HG02763 (cell line): ENCODE measurements around the gene ELAVL4.

Experiments
- ATAC-seq: cut with Tn5 transposase; IDR thresholded peaks from one replicate; pipeline ENCODE4 v1.9.1; 2021; ENCODE audit warnings: mild to moderate bottlenecking, moderate library complexity; ENCODE audit not compliant: unreplicated experiment

Gene ELAVL4

DNA sequence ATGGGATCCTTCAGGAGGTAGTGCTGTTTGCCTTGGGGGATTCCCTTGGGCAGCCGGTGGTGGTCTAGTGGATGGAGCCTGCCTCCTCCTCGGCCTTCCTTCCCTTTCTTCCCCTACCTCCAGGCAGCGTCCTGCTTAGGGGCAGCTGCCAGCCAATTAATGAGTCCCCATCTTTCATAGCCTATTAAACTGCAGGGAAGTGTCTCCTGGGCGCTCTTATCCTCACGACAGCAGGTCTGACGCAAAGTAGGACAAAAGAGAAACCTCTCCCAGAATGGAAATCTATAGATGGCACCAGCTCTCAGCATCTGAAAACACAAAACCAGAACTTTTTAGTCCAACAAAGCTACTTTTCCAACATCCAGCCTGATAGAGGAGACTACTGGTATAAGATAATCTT is 69.3 kb downstream of the ELAVL4 start:
- ATAC-seq = no peak

DNA sequence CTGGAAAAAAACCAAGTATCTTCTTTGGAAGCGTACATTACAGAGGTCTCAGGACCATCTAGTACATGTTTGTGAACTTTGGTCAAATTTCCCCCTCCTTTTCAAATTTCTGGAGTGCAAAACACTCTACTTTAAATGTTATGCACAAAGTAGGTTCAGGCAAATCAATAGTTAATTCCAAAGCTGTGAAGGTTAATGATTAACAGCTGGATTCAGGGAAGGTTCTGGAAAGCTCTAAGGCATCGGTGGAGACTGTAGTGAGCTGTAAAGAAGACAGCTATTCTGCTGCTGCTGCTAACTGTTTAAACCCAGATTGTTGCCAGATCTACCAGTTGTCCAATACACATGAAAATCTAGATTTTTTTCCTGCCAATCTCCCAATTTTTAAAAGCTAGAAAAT is 70.9 kb downstream of the ELAVL4 start:
- ATAC-seq = no peak

GRCh38 chr1:50180367-50180766 is 71.6 kb downstream of the ELAVL4 start:
- no peak for ATAC-seq

DNA sequence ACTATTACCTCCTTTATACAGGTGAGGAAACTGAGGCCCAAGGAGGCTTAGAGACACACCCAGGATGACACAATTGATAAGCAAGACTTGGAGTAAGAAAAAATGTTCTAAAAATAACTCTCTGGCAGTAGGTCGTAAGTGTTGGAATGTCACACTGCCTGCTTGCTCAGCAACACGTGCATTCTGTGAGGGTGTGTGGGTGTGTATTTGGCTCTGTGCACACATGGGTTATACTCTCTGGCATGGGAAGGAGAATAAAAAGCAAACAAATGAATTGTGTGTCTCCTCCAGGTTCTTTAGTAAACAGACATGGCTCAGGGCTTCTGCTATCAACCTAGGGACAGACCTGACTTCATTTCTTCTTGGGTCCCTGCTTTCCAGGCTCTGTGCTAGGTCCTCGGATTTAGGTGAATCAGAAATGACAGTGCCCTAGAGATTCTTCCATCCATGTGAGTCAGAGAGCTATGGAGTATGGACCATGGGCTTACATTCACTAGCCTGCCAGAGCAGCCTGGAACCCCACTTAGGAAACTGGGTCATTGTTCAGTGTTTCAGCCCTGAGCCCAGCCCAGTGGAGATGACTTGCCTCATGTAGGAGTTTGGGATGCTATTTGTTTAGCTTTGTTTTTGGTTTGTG is 72.4 kb downstream of the ELAVL4 start:
- no peak for ATAC-seq

DNA sequence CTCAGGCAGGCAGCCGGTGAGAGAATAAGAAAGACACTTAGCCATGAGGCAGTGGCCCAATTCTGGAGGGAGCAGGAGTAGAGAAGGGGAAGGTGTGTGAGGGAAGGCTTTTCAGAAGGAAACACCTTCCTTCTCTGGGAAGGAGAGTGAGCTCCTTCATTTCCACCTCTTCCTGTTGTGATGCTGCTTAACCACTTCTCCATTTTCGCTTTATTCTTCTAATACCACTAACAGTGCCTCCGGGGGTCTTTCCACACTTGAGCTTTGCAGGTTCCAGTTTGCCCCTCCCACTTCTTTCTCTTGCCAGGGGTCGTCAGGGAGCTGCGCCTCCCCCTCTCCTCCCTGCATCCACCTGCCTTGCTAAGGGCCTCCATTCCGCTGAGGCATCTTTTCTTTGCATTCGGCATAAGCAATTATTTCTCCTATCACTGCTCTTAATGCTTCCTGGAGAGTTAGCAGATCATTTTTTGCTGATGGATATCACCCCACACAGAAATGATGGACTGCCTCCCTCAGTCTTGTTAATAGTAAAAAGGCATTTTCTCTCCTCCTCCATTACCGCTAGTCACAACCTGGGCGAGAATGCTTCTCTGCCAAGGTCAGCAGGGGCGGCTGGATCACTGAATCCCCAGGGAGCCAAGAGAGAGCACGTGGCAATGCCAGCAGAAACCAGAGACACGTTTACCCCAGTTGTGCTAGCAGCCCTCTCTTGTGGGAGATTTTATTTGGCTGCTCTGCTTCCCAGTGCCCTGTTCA is 74.8 kb downstream of the ELAVL4 start:
- no peak for ATAC-seq

DNA sequence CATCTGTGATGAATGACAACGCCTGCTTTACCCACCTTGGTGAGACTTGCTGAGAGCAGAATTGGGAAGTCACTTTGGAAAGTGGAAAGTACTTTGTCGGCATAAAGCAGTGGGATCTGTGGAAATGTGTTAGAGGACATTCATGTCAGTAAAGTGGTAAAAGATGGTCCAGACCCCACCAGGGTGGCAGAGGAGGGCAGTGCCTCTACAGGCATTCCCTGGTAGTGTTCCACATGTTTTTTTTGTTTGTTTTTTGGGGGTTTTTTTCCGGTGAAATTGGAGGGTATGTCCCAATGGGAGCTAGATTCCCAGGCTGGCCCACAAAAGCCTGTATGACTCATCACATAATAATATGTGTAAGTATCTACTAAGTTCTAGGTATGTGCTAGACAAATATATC is 80.6 kb downstream of the ELAVL4 start:
- ATAC-seq = no peak

- no peak for ATAC-seq
Observed at GRCh38 chr1:50193002-50193401, 84.3 kb downstream of the ELAVL4 start.

GRCh38 chr1:50195205-50195604 is 86.5 kb downstream of the ELAVL4 start:
- no peak for ATAC-seq

- ATAC-seq = no peak
Observed at GRCh38 chr1:50196081-50196480, 87.4 kb downstream of the ELAVL4 start.

GRCh38 chr1:50197216-50197615 is 88.5 kb downstream of the ELAVL4 start:
- ATAC-seq = no peak

DNA sequence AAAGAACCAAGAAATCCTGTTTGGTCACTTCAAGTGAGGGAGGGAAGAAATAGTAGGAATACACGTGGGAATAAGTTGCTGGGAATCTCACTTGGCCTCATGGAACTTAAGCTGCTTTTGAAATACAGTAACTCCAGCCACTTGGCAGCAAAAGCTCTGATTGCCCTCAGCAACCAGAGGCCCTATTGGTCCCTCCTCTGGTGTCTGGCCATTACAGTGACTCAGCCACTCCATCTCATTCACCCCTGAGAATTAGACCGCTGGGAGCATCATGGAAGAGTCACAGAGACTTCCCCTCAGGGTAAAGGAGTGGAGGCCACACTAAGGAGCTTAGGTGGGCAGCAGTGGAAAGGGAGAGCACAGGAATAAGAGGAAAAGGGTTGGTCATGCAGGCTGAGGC is 99.6 kb downstream of the ELAVL4 start:
- ATAC-seq = no peak

- no peak for ATAC-seq
Observed at GRCh38 chr1:50208756-50209155, 100.0 kb downstream of the ELAVL4 start.

DNA sequence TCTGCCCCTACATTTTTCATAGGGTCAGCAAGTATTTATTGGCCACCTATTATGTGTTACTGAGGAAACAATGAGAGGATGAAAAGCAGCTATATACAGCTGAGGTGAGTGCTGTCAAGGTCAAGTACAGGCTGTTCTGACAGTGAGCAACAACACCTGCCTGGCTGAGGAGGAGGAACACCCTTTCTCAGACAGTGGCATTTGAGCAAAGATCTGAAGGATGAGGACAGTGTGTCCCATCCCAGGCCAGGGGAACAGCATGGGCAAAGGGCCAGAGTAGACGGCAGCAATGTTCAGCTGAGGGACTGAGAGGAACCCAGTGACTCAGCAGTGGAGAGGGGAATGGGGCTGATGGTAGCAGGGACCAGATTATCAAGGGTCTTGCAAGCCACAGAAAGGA is 101.0 kb downstream of the ELAVL4 start:
- ATAC-seq = no peak

DNA sequence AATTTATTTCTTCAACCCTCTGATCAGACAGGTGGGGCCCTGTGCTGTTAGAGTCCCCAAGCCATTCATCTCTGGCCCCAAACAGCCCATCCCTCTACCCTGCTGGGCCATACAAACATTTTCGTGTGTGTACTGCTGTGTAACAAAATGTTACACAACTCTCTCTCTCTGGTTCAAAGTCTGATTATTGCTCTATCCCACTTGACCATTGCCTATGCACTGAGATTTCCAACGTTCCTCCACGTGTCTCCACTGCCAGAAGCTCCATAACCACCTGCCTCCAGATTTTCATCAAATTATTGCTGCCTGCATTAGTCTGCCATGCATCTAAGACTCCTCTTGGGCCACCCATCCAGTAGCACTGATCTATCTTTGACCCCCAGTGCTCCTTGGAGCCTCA is 104.8 kb downstream of the ELAVL4 start:
- ATAC-seq = no peak

DNA sequence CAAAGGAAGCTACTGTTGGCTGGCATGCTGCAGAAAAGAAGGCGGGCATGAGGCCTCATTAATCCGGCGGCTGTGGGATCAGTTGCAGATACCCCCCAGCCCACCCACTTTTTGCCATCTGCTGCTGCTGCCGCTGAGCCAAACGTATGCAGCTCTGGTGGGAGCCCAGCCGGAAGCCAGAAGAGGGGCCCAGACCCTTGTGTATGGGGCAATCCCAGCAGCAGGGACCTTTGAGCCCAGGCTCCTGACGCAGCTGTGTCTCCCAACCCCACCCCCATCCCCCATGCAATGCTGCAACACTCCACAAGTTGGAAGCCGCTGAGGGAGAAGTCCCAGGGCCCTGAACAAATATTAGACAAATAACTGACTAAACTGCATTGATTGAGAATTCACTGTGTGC is 106.0 kb downstream of the ELAVL4 start:
- no peak for ATAC-seq

- no peak for ATAC-seq
Observed at GRCh38 chr1:50218344-50219120, 109.8 kb downstream of the ELAVL4 start.

DNA sequence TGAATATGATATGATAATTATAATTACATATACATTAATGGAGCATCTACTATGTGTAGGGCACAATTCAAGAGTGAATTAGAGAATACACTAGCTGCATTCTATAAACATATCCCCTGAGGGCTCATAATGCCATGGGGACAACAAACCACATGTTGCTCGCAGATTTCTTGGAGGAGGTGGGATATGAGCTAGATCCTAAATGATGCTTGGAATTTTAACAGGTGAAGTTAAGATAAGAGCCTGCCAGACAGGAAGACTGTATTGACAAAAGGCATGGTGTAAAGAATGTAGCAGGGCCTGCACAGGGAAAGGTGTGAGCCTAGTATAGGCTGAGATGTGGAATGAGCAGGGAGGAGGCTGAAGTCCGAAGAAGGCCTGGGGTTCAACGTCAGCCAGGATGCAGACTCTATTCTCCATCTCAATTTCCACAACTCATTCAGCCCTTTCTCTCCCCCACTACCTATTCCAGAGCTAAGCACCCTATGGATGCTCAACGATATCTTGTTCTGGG is 120.2 kb downstream of the ELAVL4 start:
- no peak for ATAC-seq

- ATAC-seq = no peak
Observed at GRCh38 chr1:50231209-50231608, 122.5 kb downstream of the ELAVL4 start.

GRCh38 chr1:50232336-50232735 is 123.6 kb downstream of the ELAVL4 start:
- no peak for ATAC-seq

DNA sequence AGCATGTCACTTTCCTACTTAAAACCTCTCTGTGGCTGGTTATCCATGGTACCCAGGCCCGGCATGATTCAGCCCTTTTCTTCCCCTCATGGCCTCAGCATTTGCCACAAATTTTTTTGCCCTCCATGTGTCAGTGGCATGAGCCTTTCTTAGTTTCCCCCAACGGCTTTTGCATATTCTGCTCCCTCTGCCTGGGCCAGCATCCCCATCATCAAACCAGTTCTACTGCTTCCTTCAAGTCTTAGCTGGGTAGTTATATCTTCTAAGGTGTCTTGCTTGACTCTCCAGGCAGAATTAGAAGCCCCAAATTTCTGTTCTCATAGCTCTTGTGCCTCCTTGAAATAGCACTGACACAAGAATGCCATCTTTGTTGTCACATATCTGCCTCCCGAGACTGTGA is 127.9 kb downstream of the ELAVL4 start:
- no peak for ATAC-seq

- ATAC-seq = no peak
Observed at GRCh38 chr1:50237056-50237455, 128.3 kb downstream of the ELAVL4 start.

DNA sequence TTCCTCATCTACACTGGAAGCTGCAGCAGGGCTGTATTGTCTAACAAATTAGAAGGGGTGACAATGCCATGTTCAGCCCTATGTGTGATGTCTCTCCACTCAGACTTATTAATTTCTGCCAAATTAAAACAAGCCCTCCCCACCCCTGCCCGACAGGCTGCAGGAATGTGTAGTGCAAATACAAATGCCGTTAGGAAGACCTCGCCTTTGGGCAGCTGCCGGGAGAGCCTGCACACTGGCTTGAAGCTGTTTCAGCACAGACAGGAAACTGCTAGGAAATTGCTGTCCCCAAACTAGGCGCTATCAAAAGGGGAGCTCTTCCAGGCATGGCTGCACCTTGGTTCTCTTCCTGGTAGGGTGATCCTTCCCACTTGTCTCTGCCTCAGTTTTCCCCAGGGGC is 135.2 kb downstream of the ELAVL4 start:
- no peak for ATAC-seq
